Measurements from ENCODE around the gene LIX1L.
A peak's percentile ranks its signal among the peaks of the same experiment; 100 is the strongest.

DNA sequence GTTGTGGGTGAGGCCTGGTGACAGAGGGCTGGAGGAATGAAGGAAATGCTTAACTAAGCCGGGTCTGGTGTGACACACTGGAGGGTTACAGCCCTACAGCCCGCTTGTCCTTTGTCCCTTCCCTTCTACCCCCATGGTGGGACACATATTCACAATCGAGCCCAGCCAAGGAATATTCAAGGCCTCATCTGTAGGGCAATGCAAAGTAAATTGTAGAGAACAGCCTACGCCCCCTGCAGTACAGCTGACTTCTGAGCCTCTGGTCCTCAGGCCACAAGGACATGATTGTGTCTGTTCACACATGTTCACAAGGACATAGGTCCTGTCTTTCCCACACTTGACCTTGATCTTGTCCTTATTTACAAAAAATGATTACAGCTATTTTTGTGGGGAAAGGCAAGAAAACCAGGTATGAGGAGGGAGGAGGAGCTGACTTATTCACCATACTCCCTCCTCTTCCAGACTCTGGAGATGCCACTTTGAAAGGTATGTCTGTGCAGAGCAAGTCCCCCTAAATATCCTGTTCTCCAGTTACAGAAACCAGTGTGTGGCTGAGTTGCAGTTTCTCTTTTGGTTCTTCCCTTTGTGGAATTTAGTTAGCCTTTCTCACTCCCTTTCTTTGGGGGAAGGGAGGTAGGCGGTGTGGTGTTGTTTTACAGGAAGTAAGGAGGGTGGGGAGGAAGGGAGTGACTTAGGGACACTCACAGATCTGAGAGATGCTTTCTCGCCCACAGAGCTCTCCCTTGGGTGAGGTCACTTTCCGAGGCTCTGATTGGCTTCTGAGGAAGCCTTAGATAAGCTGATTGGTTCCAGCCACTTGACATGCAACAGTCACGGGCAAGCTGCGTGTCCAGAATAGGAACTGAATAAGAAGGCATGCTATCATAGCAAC, 21.3 kb upstream of the LIX1L start:
- TF ChIP-seq, protein P1, sequence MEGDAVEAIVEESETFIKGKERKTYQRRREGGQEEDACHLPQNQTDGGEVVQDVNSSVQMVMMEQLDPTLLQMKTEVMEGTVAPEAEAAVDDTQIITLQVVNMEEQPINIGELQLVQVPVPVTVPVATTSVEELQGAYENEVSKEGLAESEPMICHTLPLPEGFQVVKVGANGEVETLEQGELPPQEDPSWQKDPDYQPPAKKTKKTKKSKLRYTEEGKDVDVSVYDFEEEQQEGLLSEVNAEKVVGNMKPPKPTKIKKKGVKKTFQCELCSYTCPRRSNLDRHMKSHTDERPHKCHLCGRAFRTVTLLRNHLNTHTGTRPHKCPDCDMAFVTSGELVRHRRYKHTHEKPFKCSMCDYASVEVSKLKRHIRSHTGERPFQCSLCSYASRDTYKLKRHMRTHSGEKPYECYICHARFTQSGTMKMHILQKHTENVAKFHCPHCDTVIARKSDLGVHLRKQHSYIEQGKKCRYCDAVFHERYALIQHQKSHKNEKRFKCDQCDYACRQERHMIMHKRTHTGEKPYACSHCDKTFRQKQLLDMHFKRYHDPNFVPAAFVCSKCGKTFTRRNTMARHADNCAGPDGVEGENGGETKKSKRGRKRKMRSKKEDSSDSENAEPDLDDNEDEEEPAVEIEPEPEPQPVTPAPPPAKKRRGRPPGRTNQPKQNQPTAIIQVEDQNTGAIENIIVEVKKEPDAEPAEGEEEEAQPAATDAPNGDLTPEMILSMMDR (IDR thresholded peaks at IDR 0.05) = peak in 4 of 5 experiments; percentile 24 to 34 (median 26)
- TF ChIP-seq EP300 (IDR thresholded peaks at IDR 0.05) (peak; percentile 96 to 99), POLR2A (IDR thresholded peaks at IDR 0.05) (peak; percentile 70 to 93)
